DMS79 treated with DMSO at 0.1 percent for 48 hours (cell line): ENCODE data around the gene NCOA1.
"Not testable (repeated sequence)": the region's sequence is repeated elsewhere in the genome, so short reads cannot be mapped to it uniquely, and the experiment has no call there.

Experiments
- DNase-seq: peaks from one replicate; lab custom pipeline; 2025; lab: John Stamatoyannopoulos, UW

NCOA1 gene

GRCh38 chr2:24490690-24491541 lies at the start of gene NCOA1:
Gene NCOA1 (plus strand): TSS chr2:24491254. CDS start chr2:24658678, 167,424 bp downstream.
- DNase-seq = peak; percentile 69

DNA sequence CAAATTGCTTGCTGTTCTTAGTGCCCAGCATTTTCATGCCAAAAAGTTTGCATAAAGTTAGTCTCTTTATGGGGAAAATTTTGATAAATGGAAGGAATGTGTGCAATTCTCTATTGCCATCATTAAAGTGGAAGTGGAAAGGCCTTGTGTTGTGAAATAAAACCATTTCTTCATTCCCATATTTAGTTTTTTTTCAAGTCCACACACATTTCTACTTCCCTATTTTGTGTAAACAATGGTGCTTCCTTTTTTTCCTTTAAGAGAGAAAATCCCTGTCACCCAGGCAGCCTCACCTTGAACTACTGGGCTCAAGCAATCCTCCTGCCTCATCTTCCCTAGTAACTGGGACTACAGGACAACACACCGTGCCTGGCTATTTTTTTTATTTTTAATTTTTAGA lies 42.3 kb upstream of the NCOA1 start:
- DNase-seq = no peak

GRCh38 chr2:24449344-24449743 lies 41.7 kb upstream of the NCOA1 start:
- no peak for DNase-seq

DNA sequence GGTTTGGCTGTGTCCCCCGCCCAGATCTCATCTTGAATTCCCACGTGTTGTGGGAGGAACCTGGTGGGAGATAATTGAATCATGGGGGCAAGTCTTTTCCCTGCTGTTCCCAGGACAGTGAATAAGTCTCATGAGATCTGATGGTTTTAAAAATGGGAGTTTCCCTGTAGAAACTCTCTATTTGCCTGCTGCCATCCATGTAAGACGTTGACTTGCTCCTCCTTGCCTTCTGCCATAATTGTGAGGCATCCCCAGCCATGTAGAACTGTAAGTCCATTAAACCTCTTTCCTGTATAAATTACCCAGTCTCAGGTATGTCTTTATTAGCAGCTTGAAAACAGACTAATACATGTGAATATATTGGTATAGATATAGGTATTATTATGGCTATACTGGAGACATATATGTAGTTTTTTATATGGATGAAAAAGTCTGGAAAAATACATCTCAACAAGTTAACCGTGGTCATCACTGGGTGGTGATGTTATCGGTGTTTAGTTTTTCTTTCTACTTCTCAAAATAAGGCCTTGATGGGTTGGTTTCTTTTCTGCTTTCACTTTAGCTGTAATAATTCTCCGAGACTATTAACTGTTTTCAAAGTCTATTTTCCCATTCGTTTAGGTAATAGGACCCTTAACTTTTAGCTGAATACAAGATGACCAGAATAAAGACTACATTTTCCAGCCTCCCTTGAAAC lies 39.1 kb upstream of the NCOA1 start:
- no peak for DNase-seq

GRCh38 chr2:24452502-24452885 lies 38.6 kb upstream of the NCOA1 start:
- DNase-seq = no peak

- DNase-seq = no peak
These were observed 37.5 kb upstream of the NCOA1 start for GRCh38 chr2:24453379-24454073.

DNA sequence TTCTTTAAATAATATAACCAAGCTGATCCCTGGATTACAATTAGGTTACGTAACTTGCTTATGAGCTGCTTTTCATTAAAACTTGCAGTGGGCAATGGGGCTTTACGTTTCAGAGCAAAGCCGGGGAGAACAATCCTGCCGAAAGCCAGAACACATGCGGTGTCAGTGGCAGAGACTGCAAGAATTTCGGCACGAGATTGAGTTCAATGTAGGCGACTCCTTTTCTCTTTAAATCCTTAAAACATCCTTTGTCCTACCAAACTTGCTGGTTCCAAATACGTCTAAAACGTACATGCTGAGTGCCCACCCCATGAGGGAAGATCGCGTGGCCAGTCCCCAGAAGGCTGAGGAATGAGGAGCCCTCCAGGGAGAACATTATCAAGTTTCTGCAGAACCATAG lies 36.8 kb upstream of the NCOA1 start:
- DNase-seq = no peak

DNA sequence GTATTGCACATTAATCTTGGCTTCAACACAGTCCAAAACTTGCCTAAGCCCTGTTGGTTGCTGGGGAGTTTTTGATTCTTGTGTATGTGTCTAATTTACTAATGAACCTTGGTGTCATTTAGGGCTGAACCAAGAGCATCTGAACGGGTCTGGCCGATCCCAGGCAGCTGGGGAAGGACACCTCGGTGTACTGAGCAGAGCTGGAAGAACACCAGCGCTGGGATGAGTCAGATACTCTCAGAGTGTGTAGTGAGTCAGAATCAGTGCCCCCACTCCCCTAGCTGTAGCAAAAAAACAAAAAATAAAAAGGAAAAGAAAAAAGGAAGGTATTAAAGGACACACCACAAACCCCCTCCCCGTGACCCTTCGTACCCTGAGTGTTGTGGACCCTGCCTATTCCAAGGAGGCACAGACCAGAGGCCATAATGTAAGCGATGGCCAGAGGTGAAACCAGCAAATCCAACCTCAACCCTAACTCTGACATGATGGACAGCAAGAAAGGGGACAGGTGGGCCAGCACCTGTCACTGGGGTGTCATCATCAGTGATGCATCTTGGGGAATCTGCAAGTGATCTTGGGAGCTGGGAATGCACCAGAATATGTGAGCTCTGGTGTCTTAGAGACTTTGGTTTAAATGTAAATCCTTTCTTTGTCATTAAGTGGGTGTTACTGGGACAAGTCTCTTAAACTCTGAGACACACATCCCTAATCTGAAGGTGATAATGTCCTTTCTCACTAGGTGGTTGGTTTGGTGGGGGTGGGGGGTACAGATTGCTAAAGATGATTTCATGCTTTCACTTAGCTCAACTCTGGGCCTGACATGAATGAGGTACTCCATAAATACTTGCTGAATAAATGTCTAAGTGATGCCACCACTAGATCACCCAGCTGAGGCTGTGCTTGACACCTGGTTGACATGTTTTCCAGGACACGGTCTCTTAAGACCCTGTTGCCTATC lies 34.2 kb upstream of the NCOA1 start:
- DNase-seq = no peak

GRCh38 chr2:24457696-24458386 lies 33.2 kb upstream of the NCOA1 start:
- no peak for DNase-seq

- no peak for DNase-seq
These were observed 31.6 kb upstream of the NCOA1 start for GRCh38 chr2:24459224-24460161.

DNA sequence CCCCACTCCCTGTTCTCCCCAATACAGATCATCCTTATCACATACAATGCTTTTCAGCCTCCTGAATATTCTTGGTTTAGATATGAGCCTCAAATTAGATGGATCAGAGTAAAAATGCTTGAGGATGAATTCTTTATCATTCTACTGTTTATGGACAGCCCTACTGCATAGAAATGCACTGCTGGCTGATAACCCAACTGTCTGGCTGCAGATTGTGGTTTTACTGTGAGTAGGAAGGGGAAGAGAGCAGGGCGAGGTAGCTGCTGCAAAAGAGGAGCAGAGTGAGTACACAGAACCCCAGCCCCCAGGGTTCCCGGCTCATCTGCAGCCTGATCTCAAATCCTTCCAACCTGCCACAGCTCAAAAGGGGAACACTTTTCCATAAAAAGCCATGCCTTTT lies 29.4 kb upstream of the NCOA1 start:
- no peak for DNase-seq

DNA sequence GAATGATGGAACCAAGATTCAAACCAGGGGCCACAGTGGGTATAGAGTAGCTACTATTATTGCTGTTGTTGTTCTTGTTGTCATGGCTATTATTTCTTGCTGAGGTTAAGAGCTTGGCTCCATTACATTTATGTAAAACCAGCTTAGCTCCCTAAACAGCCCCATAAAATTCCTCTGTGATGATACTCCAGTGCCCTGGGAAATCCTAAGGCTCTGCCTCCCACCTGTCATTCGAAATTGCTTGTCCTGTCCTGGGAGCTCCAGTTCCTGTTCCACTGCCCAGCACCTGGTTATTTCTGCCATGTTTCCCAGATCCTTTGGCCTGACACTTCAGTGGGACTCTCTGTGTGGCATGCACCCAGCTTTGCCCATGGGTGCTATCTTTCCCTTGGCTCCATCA lies 27.8 kb upstream of the NCOA1 start:
- no peak for DNase-seq

DNA sequence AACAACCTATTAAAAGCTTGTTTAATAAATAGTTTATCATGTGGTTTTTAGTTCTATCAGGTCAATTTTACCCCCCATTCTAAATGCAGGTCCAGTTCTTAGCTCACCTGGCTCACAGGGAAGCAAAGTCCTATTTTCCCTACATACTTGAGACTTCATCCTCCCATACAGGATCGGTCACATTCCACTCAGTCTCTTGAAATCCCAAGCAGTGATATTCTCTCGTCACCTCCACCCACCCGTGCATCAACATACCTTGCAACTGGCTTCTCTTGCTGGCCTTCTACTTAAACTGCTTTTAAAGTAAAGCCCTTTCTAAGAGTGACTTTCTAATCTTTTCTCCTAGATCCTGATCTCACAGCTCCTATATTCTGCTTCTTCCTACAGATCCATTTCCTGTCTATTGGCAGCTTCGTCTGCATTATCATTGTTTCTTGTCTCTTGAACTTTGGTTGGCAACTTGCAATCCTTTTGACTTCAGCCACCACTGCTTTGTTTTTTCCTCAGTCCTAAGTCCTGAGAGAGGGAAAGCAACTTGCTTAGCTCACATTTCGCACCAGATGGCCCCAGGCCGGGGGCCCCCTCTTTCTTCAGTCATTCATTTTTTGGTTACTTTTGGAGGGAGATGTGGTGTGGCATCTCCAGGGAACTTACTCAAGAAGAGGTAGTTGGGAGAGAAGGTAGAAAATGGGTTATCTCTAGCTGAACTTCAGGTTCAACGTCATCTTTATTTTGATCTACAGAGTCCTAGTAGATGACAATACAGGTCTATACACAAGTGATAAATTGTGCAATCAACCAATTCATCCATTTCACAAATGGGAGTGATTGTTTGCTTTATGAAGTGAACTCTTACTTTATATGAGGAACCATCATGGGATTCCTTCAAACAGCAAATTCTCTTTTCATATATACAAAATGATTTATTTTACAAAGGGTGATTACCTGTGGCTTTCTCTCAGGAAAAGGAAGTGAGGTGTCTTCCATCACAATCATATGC lies 23.9 kb upstream of the NCOA1 start:
- no peak for DNase-seq

GRCh38 chr2:24468453-24468852 lies 22.6 kb upstream of the NCOA1 start:
- DNase-seq = not testable (repeated sequence)

- DNase-seq = no peak
These were observed 21.9 kb upstream of the NCOA1 start for GRCh38 chr2:24469148-24469650.

DNA sequence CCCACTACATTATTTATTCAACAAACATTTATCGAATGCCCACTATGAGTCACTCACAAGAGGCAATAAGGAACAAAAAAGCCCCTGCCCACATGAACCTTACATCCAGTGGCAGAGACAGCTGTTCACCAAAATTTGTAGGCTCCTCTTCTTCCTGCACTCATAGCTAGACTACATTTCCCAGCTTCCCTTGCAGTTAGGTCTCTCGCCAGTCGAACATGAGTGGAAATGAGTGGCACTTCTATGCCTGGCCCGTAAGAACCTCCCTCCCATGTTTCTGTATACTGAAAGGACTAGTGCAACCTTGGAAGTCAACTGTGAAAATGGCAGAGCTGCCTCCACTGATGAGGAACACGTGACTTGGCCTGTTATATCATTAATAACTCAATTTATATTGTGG lies 19.4 kb upstream of the NCOA1 start:
- no peak for DNase-seq

- no peak for DNase-seq
These were observed 18.6 kb upstream of the NCOA1 start for GRCh38 chr2:24472416-24472815.

DNA sequence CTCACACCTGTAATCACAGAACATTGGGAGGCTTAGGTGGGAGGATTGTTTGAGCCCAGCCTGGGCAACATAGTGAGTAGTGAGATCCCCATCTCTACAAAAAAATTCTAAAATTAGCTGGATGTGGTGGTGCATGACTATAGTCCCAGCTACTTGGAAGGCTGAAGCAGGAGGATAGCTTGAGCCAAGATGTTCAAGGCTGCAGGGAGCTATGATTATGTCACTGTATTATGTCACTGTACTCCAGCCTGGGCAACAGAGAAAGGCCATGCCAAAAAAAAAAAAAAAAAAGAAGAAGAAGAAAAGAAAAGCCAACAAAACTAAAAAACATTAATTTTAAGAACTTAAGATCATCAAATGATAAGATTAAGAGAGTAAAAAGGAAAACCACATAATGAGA lies 17.4 kb upstream of the NCOA1 start:
- no peak for DNase-seq
